GM12872 (cell line): ENCODE results near the gene SEPHS2.

Experiments
- CTCF ChIP-seq: IDR thresholded peaks from 3 replicates; pipeline ENCODE4 v1.5.1; 2011; ENCODE audit warnings: low read depth, mild to moderate bottlenecking, low read length, moderate library complexity; ENCODE audit not compliant: insufficient read depth

SEPHS2 gene

GRCh38 chr16:30407804-30408534, 37.7 kb downstream of the SEPHS2 start:
- TF ChIP-seq CTCF, result no peak

GRCh38 chr16:30407102-30407803, 38.4 kb downstream of the SEPHS2 start, which contains the start of gene ZNF771:
Gene ZNF771 (plus strand): TSS chr16:30407606. CDS start chr16:30408054, 448 bp downstream.
- TF ChIP-seq CTCF, result 0 out of 3 replicates have a peak, but pooled peaks have one; percentile 18

GRCh38 chr16:30406795-30407101, 38.9 kb downstream of the SEPHS2 start:
- no peak for TF ChIP-seq CTCF

GRCh38 chr16:30401768-30402425, 43.8 kb downstream of the SEPHS2 start:
- no peak for TF ChIP-seq CTCF

- TF ChIP-seq CTCF, result no peak
These were observed 46.1 kb downstream of the SEPHS2 start for GRCh38 chr16:30399435-30400186.

- no peak for TF ChIP-seq CTCF
These were observed 46.8 kb downstream of the SEPHS2 start for GRCh38 chr16:30398661-30399434.
